Upper lobe of left lung (tissue), 4 donors: ENCODE results near the gene SEZ6L.

Source experiments
- CTCF ChIP-seq, 6 experiments: fragments of 450-650 bp in 4 of 6; fragments of 200-600 bp in 2 of 6; sonication (generic) in 2 of 6; IDR thresholded peaks; one replicate each; pipeline ENCODE4 v1.5.1; 2016 to 2019; ENCODE audit warnings: antibody characterized with exemption in 6 of 6
- POLR2A ChIP-seq, 4 donors: fragments of 450-650 bp; IDR thresholded peaks; one replicate each; pipeline ENCODE4 v1.5.1; 2016 to 2017; ENCODE audit warnings: antibody characterized with exemption in 4 of 4, mild to moderate bottlenecking in 2 of 4
- POLR2AphosphoS5 ChIP-seq, 2 donors: sonication (generic); formaldehyde crosslinking; IDR thresholded peaks; one replicate each; pipeline ENCODE4 v1.5.1; 2017; ENCODE audit warnings: antibody characterized with exemption in 2 of 2

- no peak for TF ChIP-seq POLR2A (IDR thresholded peaks at IDR 0.05)
- TF ChIP-seq CTCF (IDR thresholded peaks at IDR 0.05) = no peak
- no peak for TF ChIP-seq POLR2AphosphoS5 (IDR thresholded peaks at IDR 0.05)
Measured at GRCh38 chr22:26292667-26292995, 123.4 kb downstream of the SEZ6L start.
